Measurements from ENCODE around the gene CNPY3. TPM values are rescaled to one million over a fixed set of nuclear protein-coding genes. Genes with fewer than 3 reads are reported as not detected.

The CNPY3 gene
- polyA plus RNA-seq, 1 of the 3 experiments (the other 2 are of a cell fraction), result 77.5 TPM

DNA sequence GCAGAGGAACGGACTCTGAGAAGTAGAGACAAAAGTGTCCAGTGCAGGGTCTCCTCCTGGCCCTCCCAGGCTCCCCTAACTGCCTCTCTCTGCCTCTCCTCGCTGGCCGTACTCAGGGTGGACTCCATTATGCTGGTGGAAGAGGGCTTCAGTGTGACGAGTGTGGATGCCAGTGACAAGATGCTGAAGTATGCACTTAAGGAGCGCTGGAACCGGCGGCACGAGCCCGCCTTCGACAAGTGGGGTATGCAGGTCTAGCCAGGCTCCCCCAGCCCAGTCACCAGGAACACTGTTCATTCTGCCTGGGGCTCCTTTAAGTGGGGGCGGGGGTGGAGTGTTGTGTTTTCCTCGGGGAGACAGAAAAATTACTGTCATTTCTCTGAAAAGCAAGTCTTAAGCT is 32.8 kb downstream of the CNPY3 start (continued):
- no peak for TF ChIP-seq EP300 (IDR thresholded peaks at IDR 0.05; ENCODE audit: borderline replicate concordance in 1 of 2, low read depth in 1 of 2, low read length in 1 of 2)
- TF ChIP-seq FOXJ3 (CRISPR knock-in tag; IDR thresholded peaks at IDR 0.05), result no peak
- TF ChIP-seq USF2 (IDR thresholded peaks at IDR 0.05; ENCODE audit: borderline replicate concordance, low read depth, low read length), result no peak

GRCh38 chr6:42962502-42963178 is 33.4 kb downstream of the CNPY3 start:
- H3K9me3 ChIP-seq, result no peaks in the 10 kb centered on the region
- no peaks in the 10 kb centered on the region for H4K20me1 ChIP-seq (ENCODE audit: insufficient read depth)
- H3K79me2 ChIP-seq (ENCODE audit: insufficient read depth), result no peaks in the 10 kb centered on the region
- POLR2A ChIA-PET, result interaction anchor here (2.1 kb wide), 1 partner anchor 16 kb away, joined by 4 read pairs; the partner anchor contains the start of gene PEX6
- no peak overlapping the region for H3K9ac ChIP-seq
- H3K4me2 ChIP-seq, result no peak overlapping the region
- no peaks in the 10 kb centered on the region for H3F3A ChIP-seq (replicated peaks; ENCODE audit: insufficient read depth)
- H3K9me2 ChIP-seq, result no peaks in the 10 kb centered on the region
- WGBS (ENCODE audit: low lambda C conversion rate), result 93% methylated on average over 13 of the region's 13 CpGs
- H3K27me3 ChIP-seq (ENCODE audit: insufficient read depth), result no peaks in the 10 kb centered on the region
- H3K4me1 ChIP-seq (ENCODE audit: control insufficient read depth in 1 of 2, insufficient read depth in 2 of 2, low read depth in 1 of 2, low read length in 1 of 2), result peaks cover 0 to 7% of the 10 kb centered on the region in 2 experiments; a peak in 1 of 4 replicates
- H2AFZ ChIP-seq (ENCODE audit: low read depth), result no peak overlapping the region
- no peak overlapping the region for H3K4me3 ChIP-seq (ENCODE audit: low read depth in 2 of 2, low read length in 1 of 2)
- DNase-seq, result no peak
- CTCF ChIA-PET, result interaction anchor here (1.7 kb wide), 1 partner anchor 12 kb away, joined by 6 read pairs; no protein-coding TSS in a partner anchor
- H3K36me3 ChIP-seq (replicated peaks in 1 of 2; ENCODE audit: control insufficient read depth in 1 of 2, insufficient read depth in 2 of 2, low read length in 1 of 2), result peaks cover 0 to 30% of the 10 kb centered on the region in 2 experiments
- TF ChIP-seq MXI1 (IDR thresholded peaks at IDR 0.05; ENCODE audit: low read depth, low read length) (no peak), CTCF (IDR thresholded peaks at IDR 0.05) (no peak), NFIC (IDR thresholded peaks at IDR 0.05; ENCODE audit: borderline replicate concordance) (no peak), GATA2 (CRISPR knock-in tag; IDR thresholded peaks at IDR 0.05) (no peak)
- no peak overlapping the region for H3K27ac ChIP-seq (ENCODE audit: low read depth in 2 of 2, low read length in 1 of 2)

DNA sequence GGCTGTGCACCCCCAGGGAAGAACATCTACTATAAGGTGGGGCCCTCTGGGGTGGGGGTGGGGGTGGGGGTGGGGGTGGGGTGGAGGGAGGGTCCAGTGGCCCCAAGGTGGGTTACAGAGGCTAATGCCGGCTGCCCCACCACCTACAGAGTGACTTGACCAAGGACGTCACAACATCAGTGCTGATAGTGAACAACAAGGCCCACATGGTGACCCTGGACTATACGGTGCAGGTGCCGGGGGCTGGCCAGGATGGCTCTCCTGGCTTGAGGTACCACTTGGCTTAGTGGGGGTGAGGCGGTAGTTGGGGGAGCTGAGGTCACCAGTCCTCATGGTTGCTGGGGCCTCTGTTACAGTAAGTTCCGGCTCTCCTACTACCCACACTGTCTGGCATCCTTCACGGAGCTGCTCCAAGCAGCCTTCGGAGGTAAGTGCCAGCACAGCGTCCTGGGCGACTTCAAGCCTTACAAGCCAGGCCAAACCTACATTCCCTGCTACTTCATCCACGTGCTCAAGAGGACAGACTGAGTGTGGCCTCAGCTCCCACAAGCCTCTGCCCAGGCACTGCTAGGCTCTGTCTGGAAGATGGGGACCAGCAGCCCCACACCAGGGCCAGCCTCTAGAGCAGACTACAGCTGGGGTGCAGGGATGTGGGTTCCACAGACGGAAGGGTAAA is 34.0 kb downstream of the CNPY3 start:
- no peaks in the 10 kb centered on the region for H3K9me3 ChIP-seq
- H3K4me2 ChIP-seq, result no peak overlapping the region
- no peak for TF ChIP-seq GATA2 (CRISPR knock-in tag; IDR thresholded peaks at IDR 0.05)
- no peak for TF ChIP-seq FOXJ3 (CRISPR knock-in tag; IDR thresholded peaks at IDR 0.05)
- POLR2A ChIA-PET, result interaction anchor here (2.1 kb wide), 1 partner anchor 15 kb away, joined by 4 read pairs; the partner anchor contains the start of gene PEX6
- WGBS (ENCODE audit: low lambda C conversion rate), result 85% methylated on average over 11 of the region's 12 CpGs
- peaks cover 0 to 7% of the 10 kb centered on the region in 2 experiments; a peak in 1 of 4 replicates for H3K4me1 ChIP-seq (ENCODE audit: control insufficient read depth in 1 of 2, insufficient read depth in 2 of 2, low read depth in 1 of 2, low read length in 1 of 2)
- no peak for DNase-seq
- no peaks in the 10 kb centered on the region for H3K27me3 ChIP-seq (ENCODE audit: insufficient read depth)
- CTCF ChIA-PET, result interaction anchor here (0.8 to 1.9 kb wide), 4 partner anchors 9 to 46 kb away, joined by 4 to 6 read pairs (median 5); partner anchors contain the start of gene PEX6
- no peaks in the 10 kb centered on the region for H4K20me1 ChIP-seq (ENCODE audit: insufficient read depth)
- H3K4me3 ChIP-seq (ENCODE audit: low read depth in 2 of 2, low read length in 1 of 2), result no peak overlapping the region
- H3K79me2 ChIP-seq (ENCODE audit: insufficient read depth), result no peaks in the 10 kb centered on the region
- H3K36me3 ChIP-seq (replicated peaks in 1 of 2; ENCODE audit: control insufficient read depth in 1 of 2, insufficient read depth in 2 of 2, low read length in 1 of 2), result peaks cover 0 to 30% of the 10 kb centered on the region in 2 experiments
- H3K9ac ChIP-seq, result no peak overlapping the region
- no peaks in the 10 kb centered on the region for H3F3A ChIP-seq (replicated peaks; ENCODE audit: insufficient read depth)
- no peak overlapping the region for H2AFZ ChIP-seq (ENCODE audit: low read depth)
- no peak overlapping the region for H3K27ac ChIP-seq (ENCODE audit: low read depth in 2 of 2, low read length in 1 of 2)
- no peaks in the 10 kb centered on the region for H3K9me2 ChIP-seq
